GM12891 (cell line): Measurements from ENCODE around the gene RFXANK.

ENCODE experiments used
- POLR2A ChIP-seq: IDR thresholded peaks from 2 replicates; pipeline ENCODE4 v1.6.1; 2011; ENCODE audit warnings: low read depth, low read length, control low read depth
- TAF1 ChIP-seq: IDR thresholded peaks from 2 replicates; pipeline ENCODE4 v1.6.1; 2011; ENCODE audit warnings: low read depth, low read length, control low read depth

GRCh38 chr19:19224150-19224851 is 32.2 kb downstream of the RFXANK start:
- TF ChIP-seq POLR2A (no peak), TAF1 (no peak)
